ENCODE measurements around the gene HSPA6. TPM values are rescaled to one million over a fixed set of nuclear protein-coding genes. Genes with fewer than 3 reads are reported as not detected.

Gene HSPA6
- total and polyA plus RNA-seq, 12 donors, result 0.13 to 5.6 (median 0.67) TPM

DNA sequence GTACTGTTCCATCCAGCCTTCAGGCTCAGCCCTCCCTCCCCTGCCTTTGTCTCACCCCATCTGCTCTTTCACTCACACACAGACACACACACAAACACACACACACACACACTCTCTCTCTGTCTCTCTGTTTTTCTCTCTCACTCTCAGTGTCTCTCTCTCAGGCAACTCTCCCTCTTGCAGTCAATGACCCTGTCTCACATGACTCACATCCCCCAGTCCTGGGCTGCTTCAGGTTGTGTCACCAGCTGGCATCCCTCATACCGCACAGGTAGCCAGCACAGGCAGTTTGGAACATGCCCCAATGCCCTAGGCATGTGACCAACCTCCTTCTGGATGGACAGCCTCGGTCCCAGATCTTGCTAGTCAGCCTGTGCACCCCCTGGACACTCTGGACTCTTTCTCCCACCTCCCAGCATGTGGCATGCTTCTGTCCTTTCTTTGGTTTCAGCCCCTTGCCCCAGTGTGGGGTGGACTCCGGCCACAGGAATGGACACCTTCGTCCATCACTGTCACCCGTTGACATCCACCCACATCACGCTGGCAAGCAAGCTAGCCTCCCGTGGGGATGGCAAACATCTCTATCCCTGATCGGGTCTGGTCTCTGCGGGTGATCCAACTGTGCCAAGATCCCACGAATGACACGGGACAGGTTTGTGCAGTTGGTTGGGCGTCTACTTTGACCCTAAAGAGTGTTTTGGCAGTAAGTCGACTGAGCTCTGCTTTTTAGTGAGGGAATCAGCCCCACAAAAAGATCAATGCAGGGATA is 42.5 kb upstream of the HSPA6 start:
- peaks cover 0 to 64% (median 42%) of the 10 kb centered on the region in 7 donors for H3K27me3 ChIP-seq
- no peaks in the 10 kb centered on the region for H3K9me3 ChIP-seq
- TF ChIP-seq, protein P1, sequence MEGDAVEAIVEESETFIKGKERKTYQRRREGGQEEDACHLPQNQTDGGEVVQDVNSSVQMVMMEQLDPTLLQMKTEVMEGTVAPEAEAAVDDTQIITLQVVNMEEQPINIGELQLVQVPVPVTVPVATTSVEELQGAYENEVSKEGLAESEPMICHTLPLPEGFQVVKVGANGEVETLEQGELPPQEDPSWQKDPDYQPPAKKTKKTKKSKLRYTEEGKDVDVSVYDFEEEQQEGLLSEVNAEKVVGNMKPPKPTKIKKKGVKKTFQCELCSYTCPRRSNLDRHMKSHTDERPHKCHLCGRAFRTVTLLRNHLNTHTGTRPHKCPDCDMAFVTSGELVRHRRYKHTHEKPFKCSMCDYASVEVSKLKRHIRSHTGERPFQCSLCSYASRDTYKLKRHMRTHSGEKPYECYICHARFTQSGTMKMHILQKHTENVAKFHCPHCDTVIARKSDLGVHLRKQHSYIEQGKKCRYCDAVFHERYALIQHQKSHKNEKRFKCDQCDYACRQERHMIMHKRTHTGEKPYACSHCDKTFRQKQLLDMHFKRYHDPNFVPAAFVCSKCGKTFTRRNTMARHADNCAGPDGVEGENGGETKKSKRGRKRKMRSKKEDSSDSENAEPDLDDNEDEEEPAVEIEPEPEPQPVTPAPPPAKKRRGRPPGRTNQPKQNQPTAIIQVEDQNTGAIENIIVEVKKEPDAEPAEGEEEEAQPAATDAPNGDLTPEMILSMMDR (IDR thresholded peaks at IDR 0.05), result no peak
- ATAC-seq (no peak), DNase-seq (no peak)
- H3K4me1 ChIP-seq, result peaks cover 0 to 3% (median 0%) of the 10 kb centered on the region in 9 donors
- no peak overlapping the region for H3K27ac ChIP-seq
- intact Hi-C loops (cut with DNase I), result loop anchor here in 9 of 10 donors (10.0 kb wide), 1 partner anchor 263 kb away; the partner anchor contains the start of gene DUSP12 (in 9 of the 9)
- H3K4me3 ChIP-seq, result no peak overlapping the region
- whole genome bisulfite sequencing, 2 donors, result 72 to 79% methylated on average over 13 of the region's 13 CpGs
- no peaks in the 10 kb centered on the region for H3K36me3 ChIP-seq

DNA sequence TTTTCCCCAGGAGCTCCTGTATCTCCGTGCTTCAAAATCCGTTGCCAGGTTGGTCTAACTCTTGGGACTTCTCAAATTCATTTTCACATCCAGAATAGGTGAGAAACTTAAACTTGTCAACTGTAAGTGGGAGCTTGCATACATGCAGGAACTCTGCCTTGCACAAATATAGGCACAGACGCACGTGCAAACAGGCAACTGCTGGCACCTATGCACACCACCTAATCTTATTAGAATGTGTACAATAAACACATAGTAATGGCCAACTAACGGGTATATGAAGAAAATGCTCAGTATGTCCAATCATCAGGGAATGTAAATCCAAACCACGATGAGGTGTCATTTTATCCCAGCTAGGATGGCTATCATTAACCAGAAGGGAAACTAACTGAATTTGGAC is 41.7 kb upstream of the HSPA6 start:
- Histone ChIP-seq H3K27ac (no peak overlapping the region), H3K4me1 (peaks cover 0 to 11% (median 0%) of the 10 kb centered on the region in 9 donors), H3K4me3 (no peak overlapping the region), H3K27me3 (peaks cover 0 to 65% (median 42%) of the 10 kb centered on the region in 7 donors), H3K9me3 (no peaks in the 10 kb centered on the region), H3K36me3 (no peaks in the 10 kb centered on the region)
- ATAC-seq, result no peak
- 74 to 80% methylated on average over 6 of the region's 6 CpGs for WGBS, 2 donors
- TF ChIP-seq, protein P1 (IDR thresholded peaks at IDR 0.05), result no peak
- no peak for DNase-seq
- intact Hi-C loops (cut with DNase I), result loop anchor here in 9 of 10 donors (10.0 kb wide), 1 partner anchor 262 kb away; the partner anchor contains the start of gene DUSP12 (in 9 of the 9)

DNA sequence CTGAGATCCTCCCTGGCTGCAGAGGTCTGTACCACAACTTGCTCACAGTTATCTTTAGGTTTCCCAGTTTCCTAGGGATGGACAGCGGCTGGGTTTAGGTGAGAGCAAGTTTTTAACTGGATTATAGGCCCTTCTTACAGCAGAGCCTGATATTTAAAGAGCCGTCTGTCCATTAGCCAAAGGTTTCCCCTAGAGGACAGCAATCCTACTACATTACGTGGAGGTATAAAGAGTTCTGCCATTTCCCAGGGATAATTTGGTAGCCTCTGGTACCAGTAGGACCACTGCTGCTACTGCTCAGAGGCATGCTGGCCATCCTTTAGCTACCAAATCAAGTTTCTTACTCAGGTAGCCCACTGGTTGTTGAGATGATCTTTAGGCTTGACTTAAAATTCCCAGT is 41.0 kb upstream of the HSPA6 start:
- ATAC-seq, result no peak
- no peaks in the 10 kb centered on the region for H3K9me3 ChIP-seq
- H3K27ac ChIP-seq, result no peak overlapping the region
- TF ChIP-seq, protein P1 (IDR thresholded peaks at IDR 0.05), result no peak
- no peaks in the 10 kb centered on the region for H3K36me3 ChIP-seq
- 72 to 74% methylated on average over 3 of the region's 3 CpGs for WGBS, 2 donors
- no peak for DNase-seq
- peaks cover 0 to 16% (median 0%) of the 10 kb centered on the region in 9 donors for H3K4me1 ChIP-seq
- peaks cover 0 to 72% (median 42%) of the 10 kb centered on the region in 7 donors for H3K27me3 ChIP-seq
- no peak overlapping the region for H3K4me3 ChIP-seq
- intact Hi-C loops (cut with DNase I), result loop anchor here in 9 of 10 donors (10.0 kb wide), 1 partner anchor 261 kb away; the partner anchor contains the start of gene DUSP12 (in 9 of the 9)

DNA sequence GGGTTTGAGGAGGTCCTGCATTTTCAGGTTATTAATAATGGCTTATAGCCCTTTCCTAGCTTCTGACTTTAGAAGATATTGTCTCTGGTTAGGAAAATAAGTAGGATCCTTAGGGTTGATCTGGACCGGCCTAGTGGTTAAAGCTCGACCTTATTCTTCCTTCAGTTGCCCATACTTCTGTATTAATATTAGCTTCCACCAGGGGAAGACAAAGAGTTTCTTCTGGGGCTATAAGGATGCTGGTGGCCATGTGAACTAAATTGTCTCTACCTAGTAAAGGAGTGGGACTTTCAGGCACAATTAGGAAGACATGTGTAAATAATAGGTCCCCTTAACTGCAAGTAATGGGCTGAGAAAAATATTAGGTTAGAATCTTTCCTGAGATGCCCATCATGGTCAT is 39.7 kb upstream of the HSPA6 start:
- Histone ChIP-seq H3K27ac (no peak overlapping the region), H3K36me3 (no peaks in the 10 kb centered on the region), H3K4me1 (peaks cover 0 to 16% (median 0%) of the 10 kb centered on the region in 9 donors), H3K9me3 (no peaks in the 10 kb centered on the region), H3K4me3 (no peak overlapping the region), H3K27me3 (peaks cover 0 to 72% (median 48%) of the 10 kb centered on the region in 7 donors)
- TF ChIP-seq, protein P1 (IDR thresholded peaks at IDR 0.05), result peak in 2 of 9 donors; percentile 9 to 42
- intact Hi-C loops (cut with DNase I), result loop anchor here in 9 of 10 donors (10.0 kb wide), 1 partner anchor 260 kb away; the partner anchor contains the start of gene DUSP12 (in 9 of the 9)
- ATAC-seq (no peak), DNase-seq (no peak)
- 80 to 81% methylated on average over 2 of the region's 2 CpGs for WGBS, 2 donors
